IMR-90 (cell line): ENCODE results near the gene MAP1LC3B. TPM values are rescaled to one million over a fixed set of nuclear protein-coding genes. Genes with fewer than 3 reads are reported as not detected.

ENCODE experiments used
- ATAC-seq: fragments of 200-7000 bp; cut with Tn5 transposase; 2 replicates; pipeline ENCODE4 v1.9.1; 2020; ENCODE audit warnings: low read depth, mild to moderate bottlenecking, moderate library complexity
- BruUV-seq: library from RNA; stranded (reverse); fragments of 400-500 nt; replicated peaks from 2 replicates; lab custom pipeline; 2021; lab: Mats Ljungman, UMichigan
- CTCF ChIA-PET: fragments of 300-600 bp; formaldehyde crosslinking; extraction: SDS; loops from one replicate; lab custom pipeline; 2021; ENCODE audit warnings: antibody characterized with exemption; lab: Yijun Ruan, JAX
- POLR2A ChIA-PET: fragments of 300-600 bp; sonication (Branson Sonifier 250); formaldehyde crosslinking; loops from one replicate; lab custom pipeline; 2022; ENCODE audit warnings: antibody characterized with exemption; ENCODE audit not compliant: unreplicated experiment; lab: Charles Lee
- DNase-seq: peaks from one replicate; pipeline ENCODE4 v3.0.0; 2013
- H2AFZ ChIP-seq: replicated peaks from 2 replicates; pipeline ENCODE3; 2013; ENCODE audit warnings: low read length, mild to moderate bottlenecking; ENCODE audit not compliant: poor library complexity
- H2AK5ac ChIP-seq: 2 replicates; pipeline ENCODE4 v1.6.1; 2013; ENCODE audit warnings: low read depth, low read length, inconsistent platforms
- H2AK9ac ChIP-seq: replicated peaks from 2 replicates; pipeline ENCODE3; 2013; ENCODE audit warnings: mild to moderate bottlenecking, low read depth, low read length, moderate library complexity; ENCODE audit not compliant: poor library complexity
- H2BK120ac ChIP-seq: 2 replicates; pipeline ENCODE4 v1.6.1; 2013; ENCODE audit warnings: low read depth, low read length, inconsistent platforms
- H2BK15ac ChIP-seq: 3 replicates; pipeline ENCODE4 v1.6.1; 2013; ENCODE audit warnings: low read depth, low read length, inconsistent platforms
- H2BK20ac ChIP-seq: 2 replicates; pipeline ENCODE4 v1.6.1; 2013; ENCODE audit warnings: low read depth, mild to moderate bottlenecking, inconsistent platforms, low read length, moderate library complexity
- H2BK5ac ChIP-seq: 2 replicates; pipeline ENCODE4 v1.6.1; 2013; ENCODE audit warnings: mild to moderate bottlenecking, low read depth, low read length, inconsistent platforms; ENCODE audit not compliant: poor library complexity, severe bottlenecking
- H3K14ac ChIP-seq: replicated peaks from 2 replicates; pipeline ENCODE4 v1.6.1; 2013; ENCODE audit warnings: low read depth, low read length, inconsistent platforms
- H3K18ac ChIP-seq: 2 replicates; pipeline ENCODE4 v1.6.1; 2013; ENCODE audit warnings: low read depth, low read length, control low read depth
- H3K23ac ChIP-seq: 2 replicates; pipeline ENCODE4 v1.6.1; 2013; ENCODE audit warnings: low read depth, low read length, inconsistent platforms
- H3K27ac ChIP-seq: 2 replicates; pipeline ENCODE4 v1.5.1; 2013; ENCODE audit warnings: mild to moderate bottlenecking, control low read depth, low read length; ENCODE audit not compliant: insufficient read depth
- H3K27me3 ChIP-seq: 2 replicates; pipeline ENCODE4 v1.6.1; 2013; ENCODE audit warnings: low read length; ENCODE audit not compliant: control insufficient read depth, insufficient read depth
- H3K36me3 ChIP-seq: 2 replicates; pipeline ENCODE4 v1.6.1; 2013; ENCODE audit warnings: low read length, mixed read lengths; ENCODE audit not compliant: control insufficient read depth, insufficient read depth
- H3K4ac ChIP-seq: 2 replicates; pipeline ENCODE4 v1.6.1; 2013; ENCODE audit warnings: low read depth, low read length, inconsistent platforms
- H3K4me1 ChIP-seq: 2 replicates; pipeline ENCODE4 v1.6.1; 2013; ENCODE audit warnings: low read length, mixed read lengths; ENCODE audit not compliant: control insufficient read depth, insufficient read depth
- H3K4me2 ChIP-seq: 2 replicates; pipeline ENCODE4 v1.6.1; 2013; ENCODE audit warnings: low read depth, mild to moderate bottlenecking, control low read depth, low read length, moderate library complexity
- H3K4me3 ChIP-seq: 2 replicates; pipeline ENCODE4 v1.5.1; 2013; ENCODE audit warnings: low read depth, mild to moderate bottlenecking, control low read depth, low read length, moderate library complexity; ENCODE audit not compliant: insufficient read depth
- H3K56ac ChIP-seq: 2 replicates; pipeline ENCODE4 v1.6.1; 2013; ENCODE audit warnings: low read length, inconsistent platforms; ENCODE audit not compliant: insufficient read depth; ENCODE audit errors: extremely low read depth
- H3K79me1 ChIP-seq, 2 experiments: 2 replicates each; pipeline ENCODE4 v1.6.1; 2013; ENCODE audit warnings: low read length in 2 of 2, inconsistent platforms in 1 of 2, low read depth in 1 of 2
- H3K9ac ChIP-seq: 2 replicates; pipeline ENCODE4 v1.6.1; 2013; ENCODE audit warnings: low read depth, low read length, control low read depth
- H3K9me1 ChIP-seq: 2 replicates; pipeline ENCODE4 v1.6.1; 2013; ENCODE audit warnings: low read length, inconsistent platforms; ENCODE audit not compliant: insufficient read depth
- H3K9me3 ChIP-seq: 2 replicates; pipeline ENCODE4 v1.6.1; 2013; ENCODE audit warnings: low read length; ENCODE audit not compliant: control insufficient read depth, insufficient read depth
- H4K20me1 ChIP-seq: 2 replicates; pipeline ENCODE4 v1.6.1; 2013; ENCODE audit warnings: low read length, inconsistent platforms; ENCODE audit not compliant: insufficient read depth
- H4K5ac ChIP-seq: 2 replicates; pipeline ENCODE4 v1.6.1; 2013; ENCODE audit warnings: mild to moderate bottlenecking, low read depth, low read length, control low read depth
- H4K8ac ChIP-seq, 2 experiments: 2 replicates each; pipeline ENCODE4 v1.6.1; 2013; ENCODE audit warnings: low read depth in 2 of 2, low read length in 2 of 2, control low read depth in 1 of 2, inconsistent platforms in 1 of 2
- H4K91ac ChIP-seq: 2 replicates; pipeline ENCODE4 v1.6.1; 2013; ENCODE audit warnings: low read depth, low read length, inconsistent platforms; ENCODE audit not compliant: insufficient read depth
- CEBPB ChIP-seq: IDR thresholded peaks from 2 replicates; pipeline ENCODE4 v1.6.1; 2012; ENCODE audit warnings: low read depth, low read length, improper control_type of control experiment
- CHD1 ChIP-seq: IDR thresholded peaks from 2 replicates; pipeline ENCODE4 v1.6.1; 2012; ENCODE audit warnings: low read depth, low read length, improper control_type of control experiment
- CTCF ChIP-seq: conservative IDR thresholded peaks from 2 replicates; pipeline ENCODE4 v1.5.1; 2012; ENCODE audit warnings: mild to moderate bottlenecking, low read depth, low read length, improper control_type of control experiment
- ELK1 ChIP-seq: fragments of 150-350 bp; IDR thresholded peaks from 2 replicates; pipeline ENCODE4 v1.6.1; 2016; ENCODE audit warnings: low read depth, mild to moderate bottlenecking, low read length, moderate library complexity, borderline replicate concordance
- FOS ChIP-seq: fragments of 150-350 bp; IDR thresholded peaks from 2 replicates; pipeline ENCODE4 v1.6.1; 2016; ENCODE audit warnings: low read depth, low read length
- MAZ ChIP-seq: IDR thresholded peaks from 2 replicates; pipeline ENCODE4 v1.6.1; 2012; ENCODE audit warnings: low read depth, mild to moderate bottlenecking, low read length, improper control_type of control experiment, moderate library complexity, borderline replicate concordance
- RAD21 ChIP-seq: IDR thresholded peaks from 2 replicates; pipeline ENCODE4 v1.6.1; 2012; ENCODE audit warnings: low read length, improper control_type of control experiment
- RCOR1 ChIP-seq: IDR thresholded peaks from 2 replicates; pipeline ENCODE4 v1.6.1; 2012; ENCODE audit warnings: mild to moderate bottlenecking, low read length, improper control_type of control experiment; ENCODE audit not compliant: insufficient replicate concordance
- SMC3 ChIP-seq: fragments of 150-350 bp; IDR thresholded peaks from 2 replicates; pipeline ENCODE4 v1.6.1; 2016; ENCODE audit warnings: low read depth, mild to moderate bottlenecking, antibody characterized with exemption, low read length, moderate library complexity
- USF2 ChIP-seq: fragments of 150-350 bp; IDR thresholded peaks from 2 replicates; pipeline ENCODE4 v1.6.1; 2017; ENCODE audit warnings: mild to moderate bottlenecking, antibody characterized with exemption, low read length, low read depth
- WGBS, 2 experiments: methylation state at CpG; one replicate each; pipeline versions ENCODE4 v1.1.5 to v1.1.7; 2013; ENCODE audit warnings: missing lambda C conversion rate in 2 of 2; ENCODE audit not compliant: insufficient read length in 1 of 2; ENCODE audit errors: extremely low coverage in 2 of 2; 5-methylcytosine and 5-hydroxymethylcytosine counted together
- dilution Hi-C: fragments of 300-500 bp; cut with HindIII; formaldehyde crosslinking; loops from one replicate; pipeline ENCODE4 v1.14.3; 2018; ENCODE audit warnings: low sequenced_read_pairs; ENCODE audit not compliant: unreplicated experiment
- in situ Hi-C: fragments of 300-500 bp; cut with MboI; formaldehyde crosslinking; loops from 3 replicates; pipeline ENCODE4 v1.14.3; 2019; ENCODE audit warnings: low sequenced_read_pairs, inconsistent platforms, mixed read lengths
- intact Hi-C: fragments of 100-400 bp; cut with micrococcal nuclease; formaldehyde crosslinking; loops from 2 replicates; pipeline ENCODE4 v1.10.0; 2022
- polyA plus RNA-seq, 3 experiments: library from polyadenylated mRNA; depleted of rRNA; stranded (reverse); fragments of >200 nt; gene quantifications; 2 replicates each; pipeline ENCODE4 v1.2.3, GENCODE V29; 2012; ENCODE audit warnings: low replicate concordance in 1 of 3
- total RNA-seq: library from RNA; depleted of rRNA; stranded (reverse); fragments of >200 nt; gene quantifications from 2 replicates; pipeline ENCODE4 v1.2.3, GENCODE V29; 2012

The MAP1LC3B gene
- total and polyA plus RNA-seq, 2 of the 4 experiments (the other 2 are of a cell fraction), result 23.5 to 57.7 TPM

- POLR2A ChIA-PET, result no interaction called here
- no TSS peak for BruUV-seq
- no peak overlapping the region for H4K5ac ChIP-seq
- dilution Hi-C loops (no loop called here), in situ Hi-C loops (no loop called here), intact Hi-C loops (no loop called here)
- H3K4ac ChIP-seq, result no peak overlapping the region
- no peak overlapping the region for H3K4me3 ChIP-seq
- no peak overlapping the region for H2BK120ac ChIP-seq
- no peak overlapping the region for H3K27ac ChIP-seq
- no peak for ATAC-seq
- WGBS, 2 experiments, result no CpG with 5 or more reads among the region's 13 CpGs
- H3K9ac ChIP-seq, result no peak overlapping the region
- H2BK20ac ChIP-seq, result no peak overlapping the region
- no peak overlapping the region for H4K8ac ChIP-seq
- H3K4me1 ChIP-seq, result peaks cover 7% of the 10 kb centered on the region
- TF ChIP-seq ELK1, result no peak
- TF ChIP-seq MAZ, result no peak
- TF ChIP-seq RAD21, result no peak
- TF ChIP-seq CTCF, result no peak
- TF ChIP-seq RCOR1, result no peak
- no peak for TF ChIP-seq SMC3
- TF ChIP-seq CEBPB, result no peak
- TF ChIP-seq USF2, result no peak
- no peak for TF ChIP-seq FOS
- TF ChIP-seq CHD1, result no peak
- no peak for DNase-seq
- no peak overlapping the region for H2AK5ac ChIP-seq
- H4K20me1 ChIP-seq, result peaks cover 69% of the 10 kb centered on the region
- no peak overlapping the region for H3K4me2 ChIP-seq
- H3K79me1 ChIP-seq, result peaks cover 41 to 78% of the 10 kb centered on the region in 2 experiments
- H2AK9ac ChIP-seq, result no peak overlapping the region
- no peak overlapping the region for H3K18ac ChIP-seq
- H3K14ac ChIP-seq, result no peak overlapping the region
- no peak overlapping the region for H3K56ac ChIP-seq
- no peaks in the 10 kb centered on the region for H3K36me3 ChIP-seq
- H3K27me3 ChIP-seq, result no peaks in the 10 kb centered on the region
- CTCF ChIA-PET, result no interaction called here
- no peak overlapping the region for H2AFZ ChIP-seq
- no peak overlapping the region for H3K23ac ChIP-seq
- no peaks in the 10 kb centered on the region for H3K9me3 ChIP-seq
- H2BK15ac ChIP-seq, result no peak overlapping the region
- H4K91ac ChIP-seq, result no peak overlapping the region
- peaks cover 17% of the 10 kb centered on the region for H3K9me1 ChIP-seq
- H2BK5ac ChIP-seq, result no peak overlapping the region
These were observed 17.8 kb upstream of the MAP1LC3B start for GRCh38 chr16:87374313-87374712.
